PFSK-1 (cell line): Measurements from ENCODE around the gene SORD.

Experiments
- POLR2AphosphoS5 ChIP-seq: IDR thresholded peaks from 2 replicates; pipeline ENCODE4 v1.6.1; 2012; ENCODE audit warnings: low read depth, mild to moderate bottlenecking, control low read depth, low read length, moderate library complexity
- REST ChIP-seq, 2 experiments: IDR thresholded peaks; 2 replicates each; pipeline versions ENCODE4 v1.6.1 to v1.8.0; 2011 to 2012; ENCODE audit warnings: low read depth in 2 of 2, low read length in 2 of 2, control low read depth in 1 of 2, inconsistent platforms in 1 of 2, mild to moderate bottlenecking in 1 of 2, moderate library complexity in 1 of 2; ENCODE audit not compliant: insufficient read depth in 1 of 2
- SIN3A ChIP-seq: IDR thresholded peaks from 2 replicates; pipeline ENCODE4 v1.6.1; 2012; ENCODE audit warnings: mild to moderate bottlenecking, low read length, moderate library complexity, borderline replicate concordance; ENCODE audit not compliant: insufficient read depth
- TAF1 ChIP-seq: IDR thresholded peaks from 2 replicates; pipeline ENCODE4 v1.6.1; 2012; ENCODE audit warnings: low read length, control low read depth, borderline replicate concordance; ENCODE audit not compliant: insufficient read depth

- TF ChIP-seq TAF1, result no peak
- no peak for TF ChIP-seq REST (IDR thresholded peaks at IDR 0.05; ENCODE audit: insufficient read depth in 1 of 2, low read depth in 2 of 2, low read length in 2 of 2)
- no peak for TF ChIP-seq POLR2AphosphoS5
- TF ChIP-seq SIN3A, result no peak
These were observed 14.9 kb downstream of the SORD start for GRCh38 chr15:45037936-45038335.
